IMR-90 (cell line): Measurements from ENCODE around the gene SLC39A11. TPM values are rescaled to one million over a fixed set of nuclear protein-coding genes. Genes with fewer than 3 reads are reported as not detected.
A peak's percentile ranks its signal among the peaks of the same experiment; 100 is the strongest.

ENCODE experiments used
- ATAC-seq: fragments of 200-7000 bp; cut with Tn5 transposase; 2 replicates; pipeline ENCODE4 v1.9.1; 2020; ENCODE audit warnings: low read depth, mild to moderate bottlenecking, moderate library complexity
- BruUV-seq: library from RNA; stranded (reverse); fragments of 400-500 nt; replicated peaks from 2 replicates; lab custom pipeline; 2021; lab: Mats Ljungman, UMichigan
- CTCF ChIA-PET: fragments of 300-600 bp; formaldehyde crosslinking; extraction: SDS; loops from one replicate; lab custom pipeline; 2021; ENCODE audit warnings: antibody characterized with exemption; lab: Yijun Ruan, JAX
- POLR2A ChIA-PET: fragments of 300-600 bp; sonication (Branson Sonifier 250); formaldehyde crosslinking; loops from one replicate; lab custom pipeline; 2022; ENCODE audit warnings: antibody characterized with exemption; ENCODE audit not compliant: unreplicated experiment; lab: Charles Lee
- DNase-seq: peaks from one replicate; pipeline ENCODE4 v3.0.0; 2013
- H2AFZ ChIP-seq: replicated peaks from 2 replicates; pipeline ENCODE3; 2013; ENCODE audit warnings: low read length, mild to moderate bottlenecking; ENCODE audit not compliant: poor library complexity
- H2AK5ac ChIP-seq: 2 replicates; pipeline ENCODE4 v1.6.1; 2013; ENCODE audit warnings: low read depth, low read length, inconsistent platforms
- H2AK9ac ChIP-seq: replicated peaks from 2 replicates; pipeline ENCODE3; 2013; ENCODE audit warnings: mild to moderate bottlenecking, low read depth, low read length, moderate library complexity; ENCODE audit not compliant: poor library complexity
- H2BK120ac ChIP-seq: 2 replicates; pipeline ENCODE4 v1.6.1; 2013; ENCODE audit warnings: low read depth, low read length, inconsistent platforms
- H2BK15ac ChIP-seq: 3 replicates; pipeline ENCODE4 v1.6.1; 2013; ENCODE audit warnings: low read depth, low read length, inconsistent platforms
- H2BK20ac ChIP-seq: 2 replicates; pipeline ENCODE4 v1.6.1; 2013; ENCODE audit warnings: low read depth, mild to moderate bottlenecking, inconsistent platforms, low read length, moderate library complexity
- H2BK5ac ChIP-seq: 2 replicates; pipeline ENCODE4 v1.6.1; 2013; ENCODE audit warnings: mild to moderate bottlenecking, low read depth, low read length, inconsistent platforms; ENCODE audit not compliant: poor library complexity, severe bottlenecking
- H3K14ac ChIP-seq: replicated peaks from 2 replicates; pipeline ENCODE4 v1.6.1; 2013; ENCODE audit warnings: low read depth, low read length, inconsistent platforms
- H3K18ac ChIP-seq: 2 replicates; pipeline ENCODE4 v1.6.1; 2013; ENCODE audit warnings: low read depth, low read length, control low read depth
- H3K23ac ChIP-seq: 2 replicates; pipeline ENCODE4 v1.6.1; 2013; ENCODE audit warnings: low read depth, low read length, inconsistent platforms
- H3K27ac ChIP-seq: 2 replicates; pipeline ENCODE4 v1.5.1; 2013; ENCODE audit warnings: mild to moderate bottlenecking, control low read depth, low read length; ENCODE audit not compliant: insufficient read depth
- H3K27me3 ChIP-seq: 2 replicates; pipeline ENCODE4 v1.6.1; 2013; ENCODE audit warnings: low read length; ENCODE audit not compliant: control insufficient read depth, insufficient read depth
- H3K36me3 ChIP-seq: 2 replicates; pipeline ENCODE4 v1.6.1; 2013; ENCODE audit warnings: low read length, mixed read lengths; ENCODE audit not compliant: control insufficient read depth, insufficient read depth
- H3K4ac ChIP-seq: 2 replicates; pipeline ENCODE4 v1.6.1; 2013; ENCODE audit warnings: low read depth, low read length, inconsistent platforms
- H3K4me1 ChIP-seq: 2 replicates; pipeline ENCODE4 v1.6.1; 2013; ENCODE audit warnings: low read length, mixed read lengths; ENCODE audit not compliant: control insufficient read depth, insufficient read depth
- H3K4me2 ChIP-seq: 2 replicates; pipeline ENCODE4 v1.6.1; 2013; ENCODE audit warnings: low read depth, mild to moderate bottlenecking, control low read depth, low read length, moderate library complexity
- H3K4me3 ChIP-seq: 2 replicates; pipeline ENCODE4 v1.5.1; 2013; ENCODE audit warnings: low read depth, mild to moderate bottlenecking, control low read depth, low read length, moderate library complexity; ENCODE audit not compliant: insufficient read depth
- H3K56ac ChIP-seq: 2 replicates; pipeline ENCODE4 v1.6.1; 2013; ENCODE audit warnings: low read length, inconsistent platforms; ENCODE audit not compliant: insufficient read depth; ENCODE audit errors: extremely low read depth
- H3K79me1 ChIP-seq, 2 experiments: 2 replicates each; pipeline ENCODE4 v1.6.1; 2013; ENCODE audit warnings: low read length in 2 of 2, inconsistent platforms in 1 of 2, low read depth in 1 of 2
- H3K9ac ChIP-seq: 2 replicates; pipeline ENCODE4 v1.6.1; 2013; ENCODE audit warnings: low read depth, low read length, control low read depth
- H3K9me1 ChIP-seq: 2 replicates; pipeline ENCODE4 v1.6.1; 2013; ENCODE audit warnings: low read length, inconsistent platforms; ENCODE audit not compliant: insufficient read depth
- H3K9me3 ChIP-seq: 2 replicates; pipeline ENCODE4 v1.6.1; 2013; ENCODE audit warnings: low read length; ENCODE audit not compliant: control insufficient read depth, insufficient read depth
- H4K20me1 ChIP-seq: 2 replicates; pipeline ENCODE4 v1.6.1; 2013; ENCODE audit warnings: low read length, inconsistent platforms; ENCODE audit not compliant: insufficient read depth
- H4K5ac ChIP-seq: 2 replicates; pipeline ENCODE4 v1.6.1; 2013; ENCODE audit warnings: mild to moderate bottlenecking, low read depth, low read length, control low read depth
- H4K8ac ChIP-seq, 2 experiments: 2 replicates each; pipeline ENCODE4 v1.6.1; 2013; ENCODE audit warnings: low read depth in 2 of 2, low read length in 2 of 2, control low read depth in 1 of 2, inconsistent platforms in 1 of 2
- H4K91ac ChIP-seq: 2 replicates; pipeline ENCODE4 v1.6.1; 2013; ENCODE audit warnings: low read depth, low read length, inconsistent platforms; ENCODE audit not compliant: insufficient read depth
- CHD1 ChIP-seq: IDR thresholded peaks from 2 replicates; pipeline ENCODE4 v1.6.1; 2012; ENCODE audit warnings: low read depth, low read length, improper control_type of control experiment
- MAFK ChIP-seq: IDR thresholded peaks from 2 replicates; pipeline ENCODE4 v1.6.1; 2012; ENCODE audit warnings: low read depth, low read length, improper control_type of control experiment
- WGBS, 2 experiments: methylation state at CpG; one replicate each; pipeline versions ENCODE4 v1.1.5 to v1.1.7; 2013; ENCODE audit warnings: missing lambda C conversion rate in 2 of 2; ENCODE audit not compliant: insufficient read length in 1 of 2; ENCODE audit errors: extremely low coverage in 2 of 2; 5-methylcytosine and 5-hydroxymethylcytosine counted together
- dilution Hi-C: fragments of 300-500 bp; cut with HindIII; formaldehyde crosslinking; loops from one replicate; pipeline ENCODE4 v1.14.3; 2018; ENCODE audit warnings: low sequenced_read_pairs; ENCODE audit not compliant: unreplicated experiment
- in situ Hi-C: fragments of 300-500 bp; cut with MboI; formaldehyde crosslinking; loops from 3 replicates; pipeline ENCODE4 v1.14.3; 2019; ENCODE audit warnings: low sequenced_read_pairs, inconsistent platforms, mixed read lengths
- intact Hi-C: fragments of 100-400 bp; cut with micrococcal nuclease; formaldehyde crosslinking; loops from 2 replicates; pipeline ENCODE4 v1.10.0; 2022
- polyA plus RNA-seq, 3 experiments: library from polyadenylated mRNA; depleted of rRNA; stranded (reverse); fragments of >200 nt; gene quantifications; 2 replicates each; pipeline ENCODE4 v1.2.3, GENCODE V29; 2012; ENCODE audit warnings: low replicate concordance in 1 of 3
- total RNA-seq: library from RNA; depleted of rRNA; stranded (reverse); fragments of >200 nt; gene quantifications from 2 replicates; pipeline ENCODE4 v1.2.3, GENCODE V29; 2012

The SLC39A11 gene
- total and polyA plus RNA-seq, 2 of the 4 experiments (the other 2 are of a cell fraction), result 8.8 to 14.3 TPM

GRCh38 chr17:73017658-73018057, 74.8 kb downstream of the SLC39A11 start:
- peak overlapping the region; percentile 89 for H3K27ac ChIP-seq

More at GRCh38 chr17:73017658-73018057, 74.8 kb downstream of the SLC39A11 start:
- H4K20me1 ChIP-seq, result no peaks in the 10 kb centered on the region; the same call in 1 of the 2 replicates
- peaks cover 11 to 22% of the 10 kb centered on the region in 2 experiments for H3K79me1 ChIP-seq
- no peak overlapping the region for H2AK9ac ChIP-seq
- H3K4me1 ChIP-seq, result peaks cover 13% of the 10 kb centered on the region
- peaks cover 18% of the 10 kb centered on the region for H3K9me1 ChIP-seq
- H4K91ac ChIP-seq, result peak overlapping the region; percentile 67
- H2BK15ac ChIP-seq, result peak overlapping the region; percentile 76; the same call in 1 of the 3 replicates
- H3K4ac ChIP-seq, result peak overlapping the region; percentile 47; the same call in 1 of the 2 replicates
- peak; percentile 99 for ATAC-seq
- H2BK20ac ChIP-seq, result peak overlapping the region; percentile 94
- in situ Hi-C loops (no loop called here), dilution Hi-C loops (no loop called here), intact Hi-C loops (no loop called here)
- peak overlapping the region; percentile 35; the same call in 1 of the 2 replicates for H3K9ac ChIP-seq
- POLR2A ChIA-PET, result no interaction called here
- H2BK5ac ChIP-seq, result peak overlapping the region; percentile 97
- H3K9me3 ChIP-seq, result peaks cover 2% of the 10 kb centered on the region; the same call in 1 of the 2 replicates
- H2AK5ac ChIP-seq, result 0 out of 2 replicates have a peak overlapping the region, but pooled peaks have one; percentile 53
- H3K18ac ChIP-seq, result peak overlapping the region; percentile 98; the same call in 1 of the 2 replicates
- peak; percentile 86 for DNase-seq
- H3K4me2 ChIP-seq, result peak overlapping the region; percentile 64; the same call in 1 of the 2 replicates
- CTCF ChIA-PET, result interaction anchor here (0.9 kb wide), 1 partner anchor 273 kb away, joined by 3 read pairs; no protein-coding TSS in a partner anchor
- TF ChIP-seq CHD1, result no peak
- peak; percentile 98 for TF ChIP-seq MAFK
- no CpG with 5 or more reads among the region's 3 CpGs for WGBS, 2 experiments
- H3K14ac ChIP-seq, result no peak overlapping the region
- no peaks in the 10 kb centered on the region for H3K27me3 ChIP-seq
- no peak overlapping the region for H2AFZ ChIP-seq
- H3K36me3 ChIP-seq, result no peaks in the 10 kb centered on the region
- H4K5ac ChIP-seq, result peak overlapping the region; percentile 82; the same call in 1 of the 2 replicates
- peak overlapping the region; percentile 82; the same call in 1 of the 2 replicates for H3K23ac ChIP-seq
- peak overlapping the region; percentile 51 to 77 for H4K8ac ChIP-seq
- H2BK120ac ChIP-seq, result peak overlapping the region; percentile 84
- no peak overlapping the region for H3K56ac ChIP-seq
- BruUV-seq, result no TSS peak
- H3K4me3 ChIP-seq, result no peak overlapping the region
